NCI-H1105 treated with DMSO at 0.1 percent for 48 hours (cell line): ENCODE measurements around the gene FBXW2.

Experiments used
- DNase-seq: peaks from one replicate; lab custom pipeline; 2025; lab: John Stamatoyannopoulos, UW

The FBXW2 gene

GRCh38 chr9:120714088-120714845 is 78.9 kb downstream of the FBXW2 start, which contains the start of gene MEGF9:
MEGF9 (minus strand) TSS chr9:120714470; CDS start chr9:120714358, 112 bp downstream.
- peak; percentile 94 for DNase-seq

- DNase-seq: no peak
Measured at GRCh38 chr9:120713257-120714087, 79.7 kb downstream of the FBXW2 start.

GRCh38 chr9:120712539-120713031 is 80.6 kb downstream of the FBXW2 start:
- no peak for DNase-seq

- DNase-seq: no peak
Measured at GRCh38 chr9:120711841-120712538, 81.2 kb downstream of the FBXW2 start.

GRCh38 chr9:120711354-120711753 is 81.9 kb downstream of the FBXW2 start:
- DNase-seq: no peak

GRCh38 chr9:120710110-120710981 is 82.9 kb downstream of the FBXW2 start:
- DNase-seq: no peak

GRCh38 chr9:120708526-120709224 is 84.5 kb downstream of the FBXW2 start:
- peak; percentile 17 for DNase-seq

- DNase-seq: no peak
Measured at GRCh38 chr9:120707170-120707569, 86.0 kb downstream of the FBXW2 start.
